HFF-Myc (cell line): ENCODE data around the gene POU4F3.

Experiments used
- DNase-seq: peaks from one replicate; pipeline ENCODE4 v3.0.0-alpha.2; 2011; ENCODE audit warnings: low read depth; ENCODE audit errors: extremely low read depth
- H3K4me3 ChIP-seq: replicated peaks from 2 replicates; pipeline ENCODE4 v1.5.1; 2011; ENCODE audit warnings: low read depth, mild to moderate bottlenecking, control low read depth, low read length
- TF ChIP-seq, protein P1 (sequence below): IDR thresholded peaks from 2 replicates; pipeline ENCODE4 v1.5.1; 2012; ENCODE audit warnings: mild to moderate bottlenecking, low read depth, low read length, control low read depth; ENCODE audit errors: missing control alignments

The POU4F3 gene

DNA sequence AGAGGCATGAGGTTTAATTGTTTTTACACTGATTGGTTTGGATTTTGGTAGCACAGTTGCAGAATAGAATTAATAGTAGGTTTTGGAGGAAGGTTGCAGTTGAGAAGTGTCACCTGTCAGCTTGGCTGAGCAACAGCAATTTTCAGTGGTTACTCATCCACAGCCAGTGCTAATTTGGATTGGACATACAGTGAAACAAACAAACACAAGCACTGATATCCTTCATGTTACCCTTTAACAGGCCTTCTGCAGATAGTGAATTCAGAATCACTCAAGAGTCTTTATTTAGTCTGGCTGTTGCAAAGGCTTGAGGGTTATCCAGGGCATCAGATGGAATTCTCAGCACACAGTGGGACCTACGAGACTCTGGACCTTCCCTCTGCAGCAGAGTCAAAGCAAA, 31.8 kb upstream of the POU4F3 start:
- TF ChIP-seq, protein P1, sequence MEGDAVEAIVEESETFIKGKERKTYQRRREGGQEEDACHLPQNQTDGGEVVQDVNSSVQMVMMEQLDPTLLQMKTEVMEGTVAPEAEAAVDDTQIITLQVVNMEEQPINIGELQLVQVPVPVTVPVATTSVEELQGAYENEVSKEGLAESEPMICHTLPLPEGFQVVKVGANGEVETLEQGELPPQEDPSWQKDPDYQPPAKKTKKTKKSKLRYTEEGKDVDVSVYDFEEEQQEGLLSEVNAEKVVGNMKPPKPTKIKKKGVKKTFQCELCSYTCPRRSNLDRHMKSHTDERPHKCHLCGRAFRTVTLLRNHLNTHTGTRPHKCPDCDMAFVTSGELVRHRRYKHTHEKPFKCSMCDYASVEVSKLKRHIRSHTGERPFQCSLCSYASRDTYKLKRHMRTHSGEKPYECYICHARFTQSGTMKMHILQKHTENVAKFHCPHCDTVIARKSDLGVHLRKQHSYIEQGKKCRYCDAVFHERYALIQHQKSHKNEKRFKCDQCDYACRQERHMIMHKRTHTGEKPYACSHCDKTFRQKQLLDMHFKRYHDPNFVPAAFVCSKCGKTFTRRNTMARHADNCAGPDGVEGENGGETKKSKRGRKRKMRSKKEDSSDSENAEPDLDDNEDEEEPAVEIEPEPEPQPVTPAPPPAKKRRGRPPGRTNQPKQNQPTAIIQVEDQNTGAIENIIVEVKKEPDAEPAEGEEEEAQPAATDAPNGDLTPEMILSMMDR, result no peak
- no peak for DNase-seq
- no peak overlapping the region for H3K4me3 ChIP-seq

- H3K4me3 ChIP-seq, result no peak overlapping the region
- TF ChIP-seq, protein P1, result no peak
- no peak for DNase-seq
Observed at GRCh38 chr5:146307796-146308195, 30.8 kb upstream of the POU4F3 start.

GRCh38 chr5:146310540-146310939, 28.1 kb upstream of the POU4F3 start:
- TF ChIP-seq, protein P1, result no peak
- DNase-seq, result no peak
- H3K4me3 ChIP-seq, result no peak overlapping the region

- DNase-seq, result no peak
Observed at GRCh38 chr5:146311278-146311677, 27.4 kb upstream of the POU4F3 start.

GRCh38 chr5:146313027-146313426, 25.6 kb upstream of the POU4F3 start:
- no peak overlapping the region for H3K4me3 ChIP-seq
- DNase-seq, result no peak
- TF ChIP-seq, protein P1, result no peak

More at GRCh38 chr5:146311278-146311677, 27.4 kb upstream of the POU4F3 start:
- TF ChIP-seq, protein P1, result no peak
- H3K4me3 ChIP-seq, result no peak overlapping the region

- H3K4me3 ChIP-seq, result no peak overlapping the region
- DNase-seq, result no peak
- TF ChIP-seq, protein P1, result no peak
Observed at GRCh38 chr5:146321571-146321970, 17.1 kb upstream of the POU4F3 start.

DNA sequence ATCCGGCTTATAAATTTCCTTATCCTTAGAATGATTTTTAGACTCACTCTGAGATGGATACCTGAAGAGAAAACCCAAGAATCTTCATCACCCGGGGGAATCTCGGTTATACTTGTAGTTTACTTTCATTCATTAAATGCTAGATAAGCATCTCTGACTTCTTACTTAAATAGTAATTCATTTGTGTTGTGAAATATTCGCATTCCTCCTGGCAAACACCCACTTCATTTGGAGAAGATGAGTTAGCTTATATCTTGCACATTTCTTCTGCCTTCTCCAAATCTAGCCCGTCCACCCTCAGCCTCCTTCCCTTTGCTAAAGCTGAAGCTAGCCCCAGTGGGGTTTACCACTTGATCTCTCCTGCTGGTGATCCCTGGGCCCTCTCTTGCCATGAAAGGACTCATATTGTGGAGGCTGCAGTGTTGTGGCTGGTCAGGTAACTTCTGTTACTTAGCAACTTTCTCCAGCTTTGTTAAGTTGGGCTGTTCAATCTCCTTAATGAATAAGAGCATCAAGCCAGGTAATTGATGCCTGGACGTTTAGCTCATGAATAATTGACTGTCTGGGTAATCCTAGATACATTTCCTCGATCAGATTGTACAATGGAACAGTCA, 11.3 kb upstream of the POU4F3 start:
- DNase-seq, result no peak
- no peak overlapping the region for H3K4me3 ChIP-seq
- TF ChIP-seq, protein P1, result no peak
